ENCODE measurements around the gene GNA12.

The GNA12 gene

DNA sequence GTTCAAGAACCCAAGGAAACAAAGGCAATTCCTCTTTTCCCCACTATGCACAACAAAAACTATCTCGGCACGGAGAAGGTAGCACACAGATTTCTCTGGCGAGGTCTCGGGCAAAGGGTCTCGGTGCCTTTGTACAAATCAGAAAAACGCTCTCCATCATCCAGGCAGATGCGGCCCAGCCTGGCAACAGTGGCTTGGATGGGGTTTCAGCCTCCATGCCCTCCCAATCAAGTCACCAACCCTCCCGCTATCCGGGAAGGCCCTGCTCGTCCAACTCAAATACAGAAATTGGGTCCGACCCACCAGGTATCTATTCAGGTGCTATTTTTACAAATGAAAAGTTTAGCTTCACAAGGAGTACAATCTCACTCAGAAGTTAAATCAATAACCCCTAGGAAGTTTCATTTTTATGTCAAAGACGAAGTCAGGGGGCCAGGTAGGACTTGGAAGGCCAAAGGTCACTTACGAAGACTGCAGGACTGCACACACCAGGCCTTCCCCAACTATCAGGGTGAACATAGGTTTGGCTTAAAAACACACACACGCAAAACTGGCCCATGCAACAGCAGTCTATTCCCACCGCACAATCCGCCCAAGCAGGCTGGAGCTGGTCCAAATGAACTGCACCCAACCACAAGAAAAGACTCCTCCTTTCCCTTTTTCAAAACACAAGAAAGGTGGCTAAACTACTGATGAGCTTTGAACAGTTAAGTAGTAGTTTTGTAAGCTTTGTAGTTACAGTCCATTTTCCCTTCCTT is 43.0 kb downstream of the GNA12 start:
- TF ChIP-seq, protein P1, sequence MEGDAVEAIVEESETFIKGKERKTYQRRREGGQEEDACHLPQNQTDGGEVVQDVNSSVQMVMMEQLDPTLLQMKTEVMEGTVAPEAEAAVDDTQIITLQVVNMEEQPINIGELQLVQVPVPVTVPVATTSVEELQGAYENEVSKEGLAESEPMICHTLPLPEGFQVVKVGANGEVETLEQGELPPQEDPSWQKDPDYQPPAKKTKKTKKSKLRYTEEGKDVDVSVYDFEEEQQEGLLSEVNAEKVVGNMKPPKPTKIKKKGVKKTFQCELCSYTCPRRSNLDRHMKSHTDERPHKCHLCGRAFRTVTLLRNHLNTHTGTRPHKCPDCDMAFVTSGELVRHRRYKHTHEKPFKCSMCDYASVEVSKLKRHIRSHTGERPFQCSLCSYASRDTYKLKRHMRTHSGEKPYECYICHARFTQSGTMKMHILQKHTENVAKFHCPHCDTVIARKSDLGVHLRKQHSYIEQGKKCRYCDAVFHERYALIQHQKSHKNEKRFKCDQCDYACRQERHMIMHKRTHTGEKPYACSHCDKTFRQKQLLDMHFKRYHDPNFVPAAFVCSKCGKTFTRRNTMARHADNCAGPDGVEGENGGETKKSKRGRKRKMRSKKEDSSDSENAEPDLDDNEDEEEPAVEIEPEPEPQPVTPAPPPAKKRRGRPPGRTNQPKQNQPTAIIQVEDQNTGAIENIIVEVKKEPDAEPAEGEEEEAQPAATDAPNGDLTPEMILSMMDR (conservative IDR thresholded peaks at IDR 0.05; ENCODE audit: control insufficient read depth, insufficient read depth, low read depth, low read length), result no peak
- DNase-seq (ENCODE audit: low read depth), result peak; percentile 86
- H3K4me3 ChIP-seq (ENCODE audit: control insufficient read depth, low read depth, low read length), result no peak overlapping the region

DNA sequence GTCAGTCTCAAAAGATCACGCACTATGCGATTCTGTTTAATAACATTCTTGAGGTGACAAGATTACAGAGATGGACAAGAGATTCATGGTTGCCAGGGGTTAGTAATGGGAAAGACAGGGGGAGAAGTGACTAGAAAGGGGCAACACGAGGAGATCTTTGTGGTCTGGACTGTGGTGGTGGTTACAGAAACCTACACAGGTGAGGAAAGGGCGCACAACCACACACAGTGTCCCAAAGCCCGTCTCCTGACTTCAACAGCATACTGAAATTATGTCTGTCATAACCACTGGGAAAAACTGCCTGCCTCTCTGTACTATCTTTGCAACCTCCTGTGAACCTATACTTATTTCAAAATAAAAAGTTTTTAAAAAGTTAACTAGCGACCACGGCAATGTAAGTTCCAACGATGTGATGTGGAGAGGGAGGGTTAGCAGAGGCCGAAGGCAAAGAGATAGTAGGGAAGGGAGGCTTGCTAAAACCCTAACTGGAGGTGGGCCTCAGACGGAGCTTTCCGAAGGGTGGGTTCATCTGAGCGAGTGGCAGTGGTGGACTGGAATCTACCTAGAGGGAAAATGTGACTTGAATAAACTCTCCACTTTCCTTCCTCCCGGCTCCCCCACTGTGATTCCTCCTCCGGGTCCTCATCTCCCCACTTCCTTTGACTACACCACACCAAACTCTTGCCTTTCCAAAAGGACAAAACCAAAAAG is 43.7 kb downstream of the GNA12 start:
- no peak overlapping the region for H3K4me3 ChIP-seq (ENCODE audit: control insufficient read depth, low read depth, low read length)
- no peak for DNase-seq (ENCODE audit: low read depth)
- TF ChIP-seq, protein P1 (conservative IDR thresholded peaks at IDR 0.05; ENCODE audit: control insufficient read depth, insufficient read depth, low read depth, low read length), result no peak

DNA sequence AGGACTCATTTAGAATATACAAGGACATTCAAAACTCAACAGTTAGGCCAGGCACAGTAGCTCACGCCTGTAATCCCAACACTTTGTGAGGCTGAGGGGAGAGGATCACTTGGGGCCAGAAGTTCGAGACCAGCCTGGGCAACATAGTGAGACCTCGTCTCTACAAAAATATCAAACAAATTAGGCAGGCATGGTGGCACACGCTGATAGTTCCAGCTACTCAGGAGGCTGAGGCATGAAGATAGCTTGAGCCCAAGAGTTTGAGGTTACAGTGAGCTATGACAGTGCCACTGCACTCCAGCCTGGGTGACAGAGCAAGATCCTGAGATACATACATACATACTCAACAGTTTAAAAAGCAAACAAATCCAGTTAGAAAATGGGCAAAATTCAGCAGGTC is 44.9 kb downstream of the GNA12 start:
- no peak overlapping the region for H3K4me3 ChIP-seq (ENCODE audit: control insufficient read depth, low read depth, low read length)
- TF ChIP-seq, protein P1 (conservative IDR thresholded peaks at IDR 0.05; ENCODE audit: control insufficient read depth, insufficient read depth, low read depth, low read length), result no peak
- no peak for DNase-seq (ENCODE audit: low read depth)

DNA sequence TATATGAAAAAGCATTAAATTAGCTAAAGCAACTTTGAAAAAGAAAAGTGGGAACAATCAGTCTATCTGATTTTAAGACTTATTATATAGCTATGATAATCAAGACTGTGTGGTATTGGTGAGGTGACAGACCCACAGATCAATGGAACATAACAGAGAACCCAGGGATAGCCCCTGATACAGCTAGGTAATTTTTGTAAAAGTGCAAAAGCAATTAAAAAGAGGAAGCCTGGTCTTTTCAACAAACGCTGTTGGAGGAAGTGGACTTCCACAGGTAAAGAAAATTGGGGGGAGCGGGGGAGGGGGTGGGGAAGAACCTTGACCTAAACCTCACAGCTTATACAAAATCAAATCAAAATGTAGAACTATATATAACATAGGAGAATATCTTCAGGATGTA is 45.4 kb downstream of the GNA12 start:
- TF ChIP-seq, protein P1 (conservative IDR thresholded peaks at IDR 0.05; ENCODE audit: control insufficient read depth, insufficient read depth, low read depth, low read length), result no peak
- H3K4me3 ChIP-seq (ENCODE audit: control insufficient read depth, low read depth, low read length), result no peak overlapping the region
- DNase-seq (ENCODE audit: low read depth), result no peak

DNA sequence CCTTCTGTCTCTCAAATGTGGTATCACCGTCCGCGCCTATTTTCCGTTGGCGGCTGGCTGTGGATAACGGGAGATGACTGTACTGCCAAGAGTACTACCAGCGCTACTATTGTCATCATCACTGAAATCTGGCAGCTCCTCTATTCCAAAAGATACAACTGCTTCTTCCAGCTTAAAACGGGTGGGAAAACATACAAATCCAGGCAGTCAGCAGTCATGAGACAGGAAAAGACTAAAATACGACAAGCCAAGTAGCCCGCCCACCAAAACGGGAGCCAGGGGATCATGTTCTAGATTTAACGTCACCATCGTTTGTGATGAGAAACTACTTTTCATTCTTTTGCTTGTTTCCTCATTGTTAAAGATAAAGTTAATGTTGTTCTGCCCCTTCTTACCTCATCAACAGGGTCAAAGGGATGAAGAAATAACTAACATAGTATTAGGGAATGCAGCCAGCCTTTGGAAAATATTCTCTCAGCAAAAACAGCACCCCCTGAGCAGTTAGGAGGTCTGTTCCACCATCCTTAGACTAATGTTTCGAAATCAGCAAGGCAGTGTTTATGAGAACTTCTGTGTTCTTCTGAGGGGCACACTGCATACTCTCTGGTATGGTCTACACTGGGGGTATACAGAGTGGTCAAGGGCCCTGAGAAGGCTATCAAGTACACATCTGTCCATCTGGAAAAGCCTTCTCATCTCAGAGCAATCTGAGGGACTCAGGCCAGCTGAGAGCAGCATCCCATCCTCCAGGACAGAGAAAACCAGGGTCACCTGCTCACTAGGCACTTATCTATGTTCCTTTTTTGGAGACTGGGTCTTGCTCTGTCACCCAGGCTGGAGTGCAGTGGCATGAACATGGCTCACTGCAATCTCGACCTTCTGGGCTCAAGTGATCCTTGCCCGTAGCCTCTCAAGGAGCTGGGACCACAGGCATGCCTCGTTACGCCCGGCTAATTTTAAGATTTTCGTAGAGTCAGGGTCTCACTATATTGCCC is 47.5 kb downstream of the GNA12 start:
- TF ChIP-seq, protein P1 (conservative IDR thresholded peaks at IDR 0.05; ENCODE audit: control insufficient read depth, insufficient read depth, low read depth, low read length), result no peak
- H3K4me3 ChIP-seq (ENCODE audit: control insufficient read depth, low read depth, low read length), result peak overlapping the region; percentile 11
- DNase-seq (ENCODE audit: low read depth), result peak; percentile 98

DNA sequence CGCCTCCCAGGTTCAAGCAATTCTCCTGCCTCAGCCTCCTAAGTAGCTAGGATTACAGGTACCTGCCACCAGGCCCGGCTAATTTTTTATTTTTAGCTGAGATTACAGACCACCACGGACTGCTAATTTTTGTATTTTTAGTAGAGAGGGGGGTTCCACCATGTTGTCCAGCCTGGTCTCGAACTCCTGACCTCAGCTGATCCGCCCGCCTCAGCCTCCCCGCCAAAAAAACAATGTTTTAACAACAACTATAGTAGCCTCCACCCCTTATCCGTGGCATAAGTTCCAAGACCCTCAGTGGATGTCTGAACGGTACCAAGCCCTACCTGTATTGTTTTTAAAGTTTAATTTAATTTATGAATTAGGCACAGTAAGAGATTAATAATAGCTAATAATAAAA is 48.2 kb downstream of the GNA12 start:
- H3K4me3 ChIP-seq (ENCODE audit: control insufficient read depth, low read depth, low read length), result peak overlapping the region; percentile 11
- DNase-seq (ENCODE audit: low read depth), result no peak
- TF ChIP-seq, protein P1 (conservative IDR thresholded peaks at IDR 0.05; ENCODE audit: control insufficient read depth, insufficient read depth, low read depth, low read length), result no peak

Measured in fibroblast of mammary gland (primary cell).